ENCODE results near the gene GJB3.

Gene GJB3

GRCh38 chr1:34761176-34761761 is 19.7 kb upstream of the GJB3 start:
- H3K79me2 ChIP-seq (ENCODE audit: insufficient read depth, low read length) = no peaks in the 10 kb centered on the region
- no peaks in the 10 kb centered on the region for H3K27me3 ChIP-seq (ENCODE audit: insufficient read depth, low read length, poor library complexity)

GRCh38 chr1:34761776-34762307 is 19.2 kb upstream of the GJB3 start:
- peaks cover 4% of the 10 kb centered on the region for H3K27me3 ChIP-seq (ENCODE audit: insufficient read depth, low read length, poor library complexity)
- no peak overlapping the region for H3K4me3 ChIP-seq (ENCODE audit: low read depth in 1 of 2, low read length in 2 of 2)
- no peak overlapping the region for H3K4me2 ChIP-seq (ENCODE audit: insufficient read depth, low read length)
- no peaks in the 10 kb centered on the region for H3K36me3 ChIP-seq (ENCODE audit: insufficient read depth, low read length)
- no peaks in the 10 kb centered on the region for H3K4me1 ChIP-seq (ENCODE audit: insufficient read depth, low read length)
- no peaks in the 10 kb centered on the region for H3K9me3 ChIP-seq (ENCODE audit: insufficient read depth, low read length, severe bottlenecking)
- no peaks in the 10 kb centered on the region for H3K79me2 ChIP-seq (ENCODE audit: insufficient read depth, low read length)
- ATAC-seq (ENCODE audit: insufficient read depth, low read depth) (no peak), DNase-seq (no peak)
- H3K9ac ChIP-seq (ENCODE audit: low read depth, low read length) = no peak overlapping the region
- H4K20me1 ChIP-seq (ENCODE audit: insufficient read depth, low read length) = no peaks in the 10 kb centered on the region
- TF ChIP-seq EZH2 (IDR thresholded peaks at IDR 0.05; ENCODE audit: borderline replicate concordance, low read depth, low read length, severe bottlenecking) = no peak
- no peak overlapping the region for H3K27ac ChIP-seq (ENCODE audit: low read length)
- H2AFZ ChIP-seq (ENCODE audit: low read depth, low read length) = no peak overlapping the region

More at GRCh38 chr1:34761176-34761761, 19.7 kb upstream of the GJB3 start:
- Histone ChIP-seq H3K4me3 (ENCODE audit: low read depth in 1 of 2, low read length in 2 of 2) (no peak overlapping the region), H3K4me1 (ENCODE audit: insufficient read depth, low read length) (no peaks in the 10 kb centered on the region), H4K20me1 (ENCODE audit: insufficient read depth, low read length) (no peaks in the 10 kb centered on the region), H3K36me3 (ENCODE audit: insufficient read depth, low read length) (no peaks in the 10 kb centered on the region), H3K9me3 (ENCODE audit: insufficient read depth, low read length, severe bottlenecking) (no peaks in the 10 kb centered on the region), H2AFZ (ENCODE audit: low read depth, low read length) (no peak overlapping the region), H3K4me2 (ENCODE audit: insufficient read depth, low read length) (no peak overlapping the region), H3K27ac (ENCODE audit: low read length) (no peak overlapping the region), H3K9ac (ENCODE audit: low read depth, low read length) (no peak overlapping the region)
- no peak for ATAC-seq (ENCODE audit: insufficient read depth, low read depth)
- DNase-seq = no peak
- TF ChIP-seq EZH2 (IDR thresholded peaks at IDR 0.05; ENCODE audit: borderline replicate concordance, low read depth, low read length, severe bottlenecking) = no peak
- TF ChIP-seq CTCF (IDR thresholded peaks at IDR 0.05; ENCODE audit: borderline replicate concordance, extremely low read depth, low read length, poor library complexity, severe bottlenecking) = no peak

DNA sequence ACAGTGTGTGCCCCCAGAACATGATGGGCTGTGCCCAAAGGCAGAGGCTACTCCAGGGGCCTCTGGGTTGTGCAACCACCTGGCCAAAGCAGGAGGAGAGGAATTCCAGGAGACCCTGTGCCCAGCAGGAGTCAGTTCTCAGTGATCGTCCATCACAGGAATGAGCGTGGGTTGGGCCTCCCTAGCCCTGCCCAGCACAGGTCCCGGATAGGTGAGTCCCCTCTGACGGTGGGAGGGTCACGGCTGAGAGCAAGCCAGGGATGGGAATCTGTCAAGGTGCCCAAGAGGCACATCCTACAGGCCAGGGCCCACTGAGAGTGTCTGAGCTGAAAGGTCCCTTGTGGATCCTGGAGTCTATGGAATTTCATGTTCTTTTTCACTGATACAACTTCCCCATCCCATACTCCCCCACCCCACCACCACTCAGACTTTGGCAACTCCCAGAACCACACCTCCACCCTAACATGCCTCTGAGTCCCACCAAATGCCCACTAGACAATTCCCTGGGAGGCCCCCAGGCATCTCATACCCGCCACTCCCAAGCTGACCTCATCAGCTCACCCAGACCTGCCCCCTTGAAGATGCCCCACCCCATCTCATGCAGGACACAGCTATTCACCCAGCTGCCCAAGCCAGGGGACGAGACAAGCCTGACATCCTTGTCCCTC is 18.4 kb upstream of the GJB3 start:
- Histone ChIP-seq H3K36me3 (ENCODE audit: insufficient read depth, low read length) (no peaks in the 10 kb centered on the region), H3K4me3 (ENCODE audit: low read depth in 1 of 2, low read length in 2 of 2) (no peak overlapping the region), H3K4me2 (ENCODE audit: insufficient read depth, low read length) (no peak overlapping the region), H3K4me1 (ENCODE audit: insufficient read depth, low read length) (no peaks in the 10 kb centered on the region), H3K27ac (ENCODE audit: low read length) (no peak overlapping the region), H3K9ac (ENCODE audit: low read depth, low read length) (no peak overlapping the region), H2AFZ (ENCODE audit: low read depth, low read length) (no peak overlapping the region), H3K79me2 (ENCODE audit: insufficient read depth, low read length) (no peaks in the 10 kb centered on the region), H3K9me3 (ENCODE audit: insufficient read depth, low read length, severe bottlenecking) (no peaks in the 10 kb centered on the region), H3K27me3 (ENCODE audit: insufficient read depth, low read length, poor library complexity) (peaks cover 4% of the 10 kb centered on the region), H4K20me1 (ENCODE audit: insufficient read depth, low read length) (no peaks in the 10 kb centered on the region)
- TF ChIP-seq EZH2 (IDR thresholded peaks at IDR 0.05; ENCODE audit: borderline replicate concordance, low read depth, low read length, severe bottlenecking) (no peak), CTCF (IDR thresholded peaks at IDR 0.05; ENCODE audit: borderline replicate concordance, extremely low read depth, low read length, poor library complexity, severe bottlenecking) (no peak)
- ATAC-seq (ENCODE audit: insufficient read depth, low read depth) = no peak
- no peak for DNase-seq

- no peaks in the 10 kb centered on the region for H3K79me2 ChIP-seq (ENCODE audit: insufficient read depth, low read length)
- DNase-seq = no peak
These were observed 17.8 kb upstream of the GJB3 start for GRCh38 chr1:34763142-34763781.

More at GRCh38 chr1:34763142-34763781, 17.8 kb upstream of the GJB3 start:
- Histone ChIP-seq H3K4me2 (ENCODE audit: insufficient read depth, low read length) (no peak overlapping the region), H3K27ac (ENCODE audit: low read length) (no peak overlapping the region), H3K9ac (ENCODE audit: low read depth, low read length) (no peak overlapping the region), H3K27me3 (ENCODE audit: insufficient read depth, low read length, poor library complexity) (peaks cover 4% of the 10 kb centered on the region), H3K4me3 (ENCODE audit: low read depth in 1 of 2, low read length in 2 of 2) (no peak overlapping the region), H3K4me1 (ENCODE audit: insufficient read depth, low read length) (no peaks in the 10 kb centered on the region), H2AFZ (ENCODE audit: low read depth, low read length) (no peak overlapping the region), H4K20me1 (ENCODE audit: insufficient read depth, low read length) (no peaks in the 10 kb centered on the region), H3K36me3 (ENCODE audit: insufficient read depth, low read length) (no peaks in the 10 kb centered on the region), H3K9me3 (ENCODE audit: insufficient read depth, low read length, severe bottlenecking) (no peaks in the 10 kb centered on the region)
- TF ChIP-seq CTCF (IDR thresholded peaks at IDR 0.05; ENCODE audit: borderline replicate concordance, extremely low read depth, low read length, poor library complexity, severe bottlenecking) (no peak), EZH2 (IDR thresholded peaks at IDR 0.05; ENCODE audit: borderline replicate concordance, low read depth, low read length, severe bottlenecking) (no peak)
- no peak for ATAC-seq (ENCODE audit: insufficient read depth, low read depth)

Data from DND-41 (cell line).